ENCODE data around the gene HOXA7.

HOXA7 gene

GRCh38 chr7:27182861-27183681 is 26.6 kb upstream of the HOXA7 start:
- H3K9me3 ChIP-seq (ENCODE audit: control insufficient read depth, low read length): no peaks in the 10 kb centered on the region
- no peak overlapping the region for H3K9ac ChIP-seq (ENCODE audit: low read length)
- no peak overlapping the region for H3K4me3 ChIP-seq (ENCODE audit: low read length)
- H3K27me3 ChIP-seq (ENCODE audit: control insufficient read depth, insufficient read depth, low read length): peaks cover 96% of the 10 kb centered on the region
- H3K36me3 ChIP-seq (ENCODE audit: control insufficient read depth, insufficient read depth, low read length): no peaks in the 10 kb centered on the region
- H3K4me1 ChIP-seq (ENCODE audit: control insufficient read depth, insufficient read depth, low read length): peaks cover 30% of the 10 kb centered on the region

DNA sequence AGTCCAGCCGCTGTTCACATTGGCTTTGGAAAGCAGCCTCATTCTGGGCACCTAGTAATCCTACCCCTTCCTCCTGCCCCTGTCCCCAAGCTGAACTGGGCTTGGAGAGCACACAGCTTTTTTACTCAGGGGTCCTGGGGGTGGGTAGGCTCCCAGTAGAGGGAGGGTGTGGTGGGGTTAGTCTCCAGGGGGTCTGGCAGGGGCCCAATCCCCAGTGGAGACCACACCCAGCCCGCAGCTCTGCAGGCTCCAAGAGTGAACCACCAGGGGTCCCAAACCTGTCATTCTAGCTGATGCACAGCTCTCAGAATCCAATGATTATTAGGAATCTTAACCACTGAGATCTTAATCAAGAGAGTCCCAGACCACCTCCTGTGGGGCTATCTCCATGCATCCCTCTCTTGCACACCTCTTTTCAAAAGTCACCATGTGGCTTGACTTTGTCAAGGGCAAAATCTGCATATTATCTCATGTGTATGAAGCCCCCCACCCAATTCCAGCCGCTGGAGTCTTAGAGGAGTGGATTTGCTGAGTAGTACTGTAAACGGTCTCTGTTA is 25.9 kb upstream of the HOXA7 start:
- H3K4me3 ChIP-seq (ENCODE audit: low read length): no peak overlapping the region
- H3K9ac ChIP-seq (ENCODE audit: low read length): no peak overlapping the region
- peaks cover 96% of the 10 kb centered on the region for H3K27me3 ChIP-seq (ENCODE audit: control insufficient read depth, insufficient read depth, low read length)
- H3K9me3 ChIP-seq (ENCODE audit: control insufficient read depth, low read length): no peaks in the 10 kb centered on the region
- H3K4me1 ChIP-seq (ENCODE audit: control insufficient read depth, insufficient read depth, low read length): peaks cover 24% of the 10 kb centered on the region
- no peaks in the 10 kb centered on the region for H3K36me3 ChIP-seq (ENCODE audit: control insufficient read depth, insufficient read depth, low read length)

DNA sequence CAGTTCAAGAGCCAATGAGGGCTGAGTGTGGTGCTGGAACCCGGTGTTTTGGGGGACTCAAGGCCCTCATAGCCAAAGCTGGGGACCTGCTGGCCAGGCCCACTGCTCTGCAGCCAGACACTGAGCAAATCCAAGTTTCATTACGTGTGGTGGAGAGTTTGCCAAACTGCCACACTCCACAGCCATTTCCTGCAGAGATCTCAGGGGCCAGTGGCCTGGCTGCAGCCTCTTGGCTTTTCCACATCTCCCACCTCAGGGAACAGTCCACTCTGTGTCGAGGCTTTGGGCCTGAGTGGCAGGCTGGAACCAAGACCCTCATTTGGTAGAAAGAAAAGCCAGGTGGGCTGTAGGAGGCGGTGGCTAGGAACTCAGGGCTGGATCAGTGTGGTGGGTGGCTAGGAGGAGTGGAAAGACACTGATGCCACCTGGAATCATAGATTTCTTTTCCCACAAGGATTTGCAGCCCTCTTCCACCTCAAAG is 25.4 kb upstream of the HOXA7 start:
- Histone ChIP-seq H3K4me1 (ENCODE audit: control insufficient read depth, insufficient read depth, low read length) (peaks cover 24% of the 10 kb centered on the region), H3K36me3 (ENCODE audit: control insufficient read depth, insufficient read depth, low read length) (no peaks in the 10 kb centered on the region), H3K9me3 (ENCODE audit: control insufficient read depth, low read length) (no peaks in the 10 kb centered on the region), H3K9ac (ENCODE audit: low read length) (no peak overlapping the region), H3K4me3 (ENCODE audit: low read length) (no peak overlapping the region), H3K27me3 (ENCODE audit: control insufficient read depth, insufficient read depth, low read length) (peaks cover 96% of the 10 kb centered on the region)

DNA sequence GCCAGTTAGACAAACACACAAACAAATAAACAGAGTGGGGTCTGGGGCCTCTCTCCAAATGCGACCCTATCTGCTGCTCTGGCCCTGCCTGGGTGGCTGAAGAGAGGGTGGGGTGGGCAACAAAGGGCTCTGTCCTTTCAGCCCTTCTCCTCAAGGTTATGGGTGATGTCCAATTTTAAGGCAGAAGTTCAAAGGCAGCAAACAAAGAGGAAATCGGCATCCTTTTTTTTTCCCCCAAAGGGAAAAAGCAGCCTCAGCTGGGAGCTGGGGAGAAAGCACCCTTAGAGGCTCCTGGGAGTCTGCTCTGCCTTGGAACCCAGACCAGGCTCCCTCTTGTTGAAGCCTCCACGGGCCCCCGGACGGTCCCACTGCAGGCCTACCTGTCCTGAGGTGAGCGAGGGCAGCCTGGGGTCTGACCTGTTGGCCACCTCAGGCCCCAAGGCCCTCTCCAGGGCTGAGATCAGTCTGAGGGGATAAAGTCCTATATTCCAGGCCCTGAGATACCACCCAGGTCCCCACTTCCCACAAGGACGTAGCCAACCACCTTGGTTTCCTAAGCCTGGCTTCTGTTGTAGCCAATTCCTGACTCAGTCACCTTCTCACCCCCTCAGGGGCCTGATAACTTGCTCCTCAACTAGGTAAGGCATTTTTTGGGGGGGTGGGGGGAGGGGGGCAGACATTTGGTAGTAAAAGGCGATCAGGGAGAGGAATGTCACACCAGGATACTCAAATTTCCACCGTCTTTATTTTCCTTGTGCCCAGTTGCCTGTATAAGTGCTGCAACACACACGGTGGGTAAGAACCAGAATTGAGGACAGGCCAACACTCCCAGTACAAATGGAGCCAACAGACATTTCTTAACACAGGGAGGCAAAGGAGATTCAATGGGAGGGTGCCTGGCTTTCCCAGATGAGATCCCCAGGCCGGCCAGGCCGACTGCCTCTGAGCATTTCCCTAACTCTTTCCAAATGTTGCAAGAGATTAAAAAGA is 24.3 kb upstream of the HOXA7 start:
- no peaks in the 10 kb centered on the region for H3K36me3 ChIP-seq (ENCODE audit: control insufficient read depth, insufficient read depth, low read length)
- H3K9ac ChIP-seq (ENCODE audit: low read length): no peak overlapping the region
- H3K9me3 ChIP-seq (ENCODE audit: control insufficient read depth, low read length): no peaks in the 10 kb centered on the region
- H3K4me1 ChIP-seq (ENCODE audit: control insufficient read depth, insufficient read depth, low read length): peaks cover 24% of the 10 kb centered on the region
- H3K4me3 ChIP-seq (ENCODE audit: low read length): no peak overlapping the region
- H3K27me3 ChIP-seq (ENCODE audit: control insufficient read depth, insufficient read depth, low read length): peaks cover 97% of the 10 kb centered on the region

DNA sequence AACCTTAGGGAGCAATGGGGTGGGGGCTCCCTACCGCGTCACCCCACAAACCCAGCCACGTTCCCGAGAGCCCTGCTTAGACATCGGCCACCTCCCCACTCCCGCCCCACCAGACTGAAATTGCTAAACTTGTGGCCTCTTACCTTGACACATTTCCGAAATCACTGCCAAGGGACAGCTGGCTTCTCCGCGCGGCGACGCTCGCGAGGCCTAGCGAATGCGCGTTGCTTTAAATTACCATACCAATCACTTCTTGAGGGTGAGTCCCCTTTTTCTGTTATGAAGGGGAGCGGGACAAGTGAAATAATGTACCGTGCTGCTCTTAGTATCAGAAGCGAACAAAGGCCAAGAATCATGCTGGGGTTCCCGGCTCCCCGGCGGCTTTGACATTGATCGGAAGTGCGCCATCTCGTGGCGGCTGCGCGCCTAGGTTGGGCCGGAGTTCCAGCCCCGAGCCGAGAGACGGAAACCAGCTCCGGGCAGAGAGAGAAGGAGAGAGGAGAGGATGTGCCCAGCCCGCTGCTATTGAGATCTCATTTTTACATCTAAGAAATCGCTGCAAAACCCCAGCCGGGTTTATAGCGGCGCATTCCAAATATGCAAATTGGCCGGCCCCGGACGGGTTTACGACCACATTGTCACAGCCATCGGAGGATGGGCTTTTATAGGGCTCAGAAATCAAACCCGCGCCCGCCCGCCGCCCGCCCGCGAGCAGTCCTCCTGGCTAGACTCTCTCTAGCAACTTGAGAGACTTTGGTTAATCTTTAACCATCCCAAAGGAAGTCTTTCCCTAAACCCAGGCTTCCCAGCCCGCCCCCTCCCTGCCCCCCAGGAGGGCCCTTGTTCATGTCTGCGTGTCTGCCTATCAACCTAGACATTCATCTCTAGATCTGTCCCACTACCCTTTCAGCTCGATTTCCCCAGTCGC is 23.3 kb upstream of the HOXA7 start:
- Histone ChIP-seq H3K9me3 (ENCODE audit: control insufficient read depth, low read length) (no peaks in the 10 kb centered on the region), H3K4me3 (ENCODE audit: low read length) (no peak overlapping the region), H3K4me1 (ENCODE audit: control insufficient read depth, insufficient read depth, low read length) (peaks cover 19% of the 10 kb centered on the region), H3K36me3 (ENCODE audit: control insufficient read depth, insufficient read depth, low read length) (no peaks in the 10 kb centered on the region), H3K9ac (ENCODE audit: low read length) (no peak overlapping the region), H3K27me3 (ENCODE audit: control insufficient read depth, insufficient read depth, low read length) (peaks cover 97% of the 10 kb centered on the region)

GRCh38 chr7:27179030-27179429 is 22.6 kb upstream of the HOXA7 start:
- no peak overlapping the region for H3K4me3 ChIP-seq (ENCODE audit: low read length)
- no peaks in the 10 kb centered on the region for H3K36me3 ChIP-seq (ENCODE audit: control insufficient read depth, insufficient read depth, low read length)
- H3K9me3 ChIP-seq (ENCODE audit: control insufficient read depth, low read length): no peaks in the 10 kb centered on the region
- no peak overlapping the region for H3K9ac ChIP-seq (ENCODE audit: low read length)
- peaks cover 17% of the 10 kb centered on the region for H3K4me1 ChIP-seq (ENCODE audit: control insufficient read depth, insufficient read depth, low read length)
- peaks cover 98% of the 10 kb centered on the region for H3K27me3 ChIP-seq (ENCODE audit: control insufficient read depth, insufficient read depth, low read length)

- Histone ChIP-seq H3K4me3 (ENCODE audit: low read length) (no peak overlapping the region), H3K36me3 (ENCODE audit: control insufficient read depth, insufficient read depth, low read length) (no peaks in the 10 kb centered on the region), H3K4me1 (ENCODE audit: control insufficient read depth, insufficient read depth, low read length) (peaks cover 15% of the 10 kb centered on the region), H3K9ac (ENCODE audit: low read length) (no peak overlapping the region), H3K9me3 (ENCODE audit: control insufficient read depth, low read length) (no peaks in the 10 kb centered on the region), H3K27me3 (ENCODE audit: control insufficient read depth, insufficient read depth, low read length) (peaks cover 98% of the 10 kb centered on the region)
Observed at GRCh38 chr7:27178366-27178765, 21.9 kb upstream of the HOXA7 start.

GRCh38 chr7:27177795-27178320 is 21.4 kb upstream of the HOXA7 start:
- H3K4me1 ChIP-seq (ENCODE audit: control insufficient read depth, insufficient read depth, low read length): peaks cover 15% of the 10 kb centered on the region

DNA sequence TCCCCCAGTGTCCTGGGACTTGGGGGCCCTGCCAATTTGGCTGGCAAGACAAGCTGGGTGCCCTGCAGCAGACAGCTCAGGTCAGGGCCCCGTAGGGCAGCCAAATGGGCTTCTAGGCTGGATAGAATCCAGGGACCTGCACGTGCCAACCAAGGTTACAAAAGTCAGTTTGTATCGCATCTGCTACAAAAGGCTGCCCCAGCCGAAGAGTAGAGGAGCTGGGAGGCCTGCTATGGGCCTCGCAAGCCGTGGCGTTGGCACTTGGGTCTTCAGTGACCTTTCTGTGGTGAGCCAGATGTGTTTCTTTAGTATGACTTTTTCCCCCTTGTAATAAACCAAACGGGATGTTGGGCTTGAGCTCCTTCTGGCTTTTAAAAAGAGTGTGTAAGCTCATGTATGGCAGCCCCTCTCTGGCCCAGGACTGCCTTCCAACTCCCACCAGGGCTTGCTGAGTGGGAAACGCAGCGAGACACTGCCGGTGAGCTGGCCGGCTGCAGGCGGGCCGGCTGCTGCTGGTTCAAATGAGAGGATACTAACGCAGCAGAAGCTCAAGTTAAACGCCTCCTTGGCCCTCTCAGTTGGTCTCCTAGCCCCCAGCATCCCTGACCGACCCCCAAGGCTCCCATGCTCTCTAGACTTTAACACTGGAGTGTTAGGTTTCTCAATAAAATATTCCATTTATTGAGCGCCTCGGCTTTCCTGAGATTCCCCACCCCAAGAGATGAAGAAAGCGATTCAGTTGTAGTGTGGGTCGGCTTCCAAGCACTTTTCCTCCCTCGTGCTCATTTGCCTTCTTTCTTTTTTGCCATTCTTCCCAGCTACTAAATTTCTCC is 20.7 kb upstream of the HOXA7 start:
- Histone ChIP-seq H3K4me1 (ENCODE audit: control insufficient read depth, insufficient read depth, low read length) (peaks cover 18% of the 10 kb centered on the region), H3K27me3 (ENCODE audit: control insufficient read depth, insufficient read depth, low read length) (peaks cover 98% of the 10 kb centered on the region), H3K4me3 (ENCODE audit: low read length) (no peak overlapping the region)

More at GRCh38 chr7:27177795-27178320, 21.4 kb upstream of the HOXA7 start:
- H3K9me3 ChIP-seq (ENCODE audit: control insufficient read depth, low read length): no peaks in the 10 kb centered on the region
- peaks cover 98% of the 10 kb centered on the region for H3K27me3 ChIP-seq (ENCODE audit: control insufficient read depth, insufficient read depth, low read length)
- no peaks in the 10 kb centered on the region for H3K36me3 ChIP-seq (ENCODE audit: control insufficient read depth, insufficient read depth, low read length)
- H3K9ac ChIP-seq (ENCODE audit: low read length): no peak overlapping the region
- H3K4me3 ChIP-seq (ENCODE audit: low read length): no peak overlapping the region

DNA sequence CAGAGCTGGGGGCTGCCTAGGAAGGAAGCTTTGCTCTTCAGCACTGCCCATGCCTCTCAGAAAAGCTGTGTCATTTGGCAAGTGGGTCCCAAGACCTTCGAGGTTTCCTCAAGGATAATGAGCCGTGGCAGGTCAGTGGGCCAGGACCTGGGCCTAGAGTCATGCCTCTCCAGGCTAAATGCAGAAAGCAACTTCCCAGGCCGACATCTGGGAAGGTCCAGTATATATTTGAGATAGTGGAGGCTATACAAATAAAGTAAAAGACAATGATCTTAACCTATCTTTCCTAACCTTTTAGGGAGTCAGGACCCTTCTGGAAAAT is 20.0 kb upstream of the HOXA7 start:
- H3K27me3 ChIP-seq (ENCODE audit: control insufficient read depth, insufficient read depth, low read length): peaks cover 99% of the 10 kb centered on the region
- no peak overlapping the region for H3K9ac ChIP-seq (ENCODE audit: low read length)
- no peaks in the 10 kb centered on the region for H3K9me3 ChIP-seq (ENCODE audit: control insufficient read depth, low read length)
- H3K4me3 ChIP-seq (ENCODE audit: low read length): no peak overlapping the region
- H3K36me3 ChIP-seq (ENCODE audit: control insufficient read depth, insufficient read depth, low read length): no peaks in the 10 kb centered on the region
- peaks cover 20% of the 10 kb centered on the region for H3K4me1 ChIP-seq (ENCODE audit: control insufficient read depth, insufficient read depth, low read length)

More for the DNA sequence above, 20.7 kb upstream of the HOXA7 start:
- H3K36me3 ChIP-seq (ENCODE audit: control insufficient read depth, insufficient read depth, low read length): no peaks in the 10 kb centered on the region
- no peak overlapping the region for H3K9ac ChIP-seq (ENCODE audit: low read length)
- H3K9me3 ChIP-seq (ENCODE audit: control insufficient read depth, low read length): no peaks in the 10 kb centered on the region
